SH-SY5Y (cell line): ENCODE results near the gene KANK3.

ENCODE experiments used
- GATA2 ChIP-seq: IDR thresholded peaks from 2 replicates; pipeline ENCODE4 v1.6.1; 2011; ENCODE audit warnings: mild to moderate bottlenecking, low read depth, low read length
- GATA3 ChIP-seq: IDR thresholded peaks from 2 replicates; pipeline ENCODE4 v1.6.1; 2011; ENCODE audit warnings: low read depth, mild to moderate bottlenecking, low read length, moderate library complexity

- TF ChIP-seq GATA2 = no peak
- no peak for TF ChIP-seq GATA3
Measured at GRCh38 chr19:8333767-8334457, 9.2 kb downstream of the KANK3 start.
